KG1 (cell line): ENCODE results near the gene ADH1B.
A peak's percentile ranks its signal among the peaks of the same experiment; 100 is the strongest.
"Not testable (repeated sequence)": the region's sequence is repeated elsewhere in the genome, so short reads cannot be mapped to it uniquely, and the experiment has no call there.

ENCODE experiments used
- DNase-seq: peaks from one replicate; lab custom pipeline; 2025; lab: John Stamatoyannopoulos, UW

Gene ADH1B

DNA sequence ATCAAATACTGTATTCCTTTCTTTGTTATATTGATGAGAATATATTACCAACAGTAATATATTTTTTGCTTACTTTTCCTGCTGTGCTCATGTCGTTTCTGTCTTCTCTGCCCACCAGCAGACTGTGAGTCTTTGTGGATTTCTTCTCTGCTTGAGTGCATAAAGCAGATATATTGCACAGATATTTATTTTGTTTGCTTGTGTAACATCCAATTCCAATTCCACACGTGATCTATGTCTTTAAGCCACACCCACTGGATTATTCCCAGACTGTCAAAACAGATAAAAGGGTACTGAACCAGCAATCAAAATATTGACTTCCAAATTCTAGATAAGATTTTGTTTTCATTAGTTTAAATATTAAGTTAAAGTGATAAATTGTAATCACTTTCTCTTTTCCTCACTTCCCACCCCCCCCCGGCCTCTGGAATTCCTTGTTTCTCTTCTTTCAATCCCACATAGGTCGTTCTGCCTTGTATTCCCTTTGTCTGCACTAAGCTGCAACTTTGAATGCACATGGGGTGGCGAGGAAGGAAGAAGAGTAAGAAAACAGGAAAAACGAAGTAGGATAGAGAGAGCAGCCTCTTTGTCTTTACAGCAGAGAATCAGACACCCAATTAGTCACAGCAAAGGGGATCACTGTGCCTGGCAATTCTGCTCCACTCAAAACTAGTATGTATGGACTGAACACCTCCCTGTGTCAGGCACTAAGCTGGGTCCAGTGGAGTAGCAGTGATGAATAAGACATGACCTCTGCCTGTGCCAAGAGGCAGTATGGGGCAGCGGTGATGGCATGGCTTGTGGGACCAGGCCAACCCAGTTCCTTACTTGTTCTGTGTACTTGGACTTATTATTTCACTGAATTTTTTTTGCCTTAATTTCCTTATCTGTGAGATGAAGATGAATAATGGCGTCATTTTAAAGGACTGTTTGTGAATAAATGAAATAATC is at the start of gene ADH1B:
ADH1B (minus strand) TSS at position 161 of the 951 bp plus-strand sequence; CDS start at position 91, 70 bp downstream.
- no peak for DNase-seq

DNA sequence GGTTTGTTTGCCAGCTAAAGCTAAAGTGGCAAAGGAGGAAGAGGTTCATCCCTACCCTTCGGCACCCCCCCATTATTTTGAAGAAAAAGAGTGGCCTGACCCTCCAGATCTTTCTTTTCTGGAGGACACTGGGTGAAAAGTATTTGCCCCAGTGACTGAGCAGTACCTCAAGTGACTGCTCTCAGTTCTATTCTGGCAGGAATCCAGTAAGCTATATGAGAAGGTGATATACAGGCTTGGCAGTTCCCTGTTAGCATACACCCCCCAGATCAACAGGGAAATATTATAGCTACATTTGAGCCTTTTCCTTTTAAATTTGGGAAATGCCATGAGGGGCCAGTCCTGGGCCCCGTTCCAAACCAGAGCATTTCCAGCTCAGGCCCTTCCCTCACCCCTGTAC is 46.6 kb upstream of the ADH1B start:
- not testable (repeated sequence) for DNase-seq

DNA sequence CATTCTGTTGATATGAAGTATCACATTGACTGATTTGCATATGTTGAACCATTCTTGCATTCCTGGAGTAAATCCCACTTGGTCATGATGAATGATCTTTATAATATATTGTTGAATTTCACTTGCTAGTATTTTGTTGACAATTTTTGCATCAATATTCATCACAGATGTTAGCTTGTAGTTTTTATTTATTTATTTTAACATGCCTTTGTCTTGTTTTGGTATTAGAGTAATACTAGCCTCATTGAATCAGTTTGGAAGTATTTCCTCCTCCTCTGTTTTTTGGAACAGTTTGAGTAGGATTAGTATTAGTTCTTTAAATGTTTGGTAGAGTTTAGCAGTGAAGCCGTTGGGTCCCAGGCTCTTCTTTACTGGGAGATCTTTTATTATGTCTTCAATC is 45.3 kb upstream of the ADH1B start:
- DNase-seq, result no peak

DNA sequence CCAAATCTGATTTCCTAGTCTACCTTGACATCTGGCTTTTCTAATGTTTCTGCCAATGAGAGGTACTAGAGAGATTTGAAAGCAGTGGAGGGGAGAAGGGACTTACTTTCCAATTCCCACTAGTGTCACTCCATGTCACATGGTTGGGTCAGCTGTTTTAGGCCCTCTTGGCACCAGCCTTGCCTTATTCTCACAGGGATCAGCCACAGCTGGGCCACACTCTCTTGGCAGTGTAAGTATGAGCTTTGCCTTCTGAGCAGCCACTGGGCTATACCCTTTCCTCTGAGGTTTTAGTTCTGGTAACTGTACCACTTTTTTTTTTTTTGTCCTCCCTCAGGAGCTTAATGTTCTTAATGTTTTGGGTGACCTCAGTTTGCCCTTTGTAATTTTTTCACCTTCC is 41.6 kb upstream of the ADH1B start:
- DNase-seq, result no peak

DNA sequence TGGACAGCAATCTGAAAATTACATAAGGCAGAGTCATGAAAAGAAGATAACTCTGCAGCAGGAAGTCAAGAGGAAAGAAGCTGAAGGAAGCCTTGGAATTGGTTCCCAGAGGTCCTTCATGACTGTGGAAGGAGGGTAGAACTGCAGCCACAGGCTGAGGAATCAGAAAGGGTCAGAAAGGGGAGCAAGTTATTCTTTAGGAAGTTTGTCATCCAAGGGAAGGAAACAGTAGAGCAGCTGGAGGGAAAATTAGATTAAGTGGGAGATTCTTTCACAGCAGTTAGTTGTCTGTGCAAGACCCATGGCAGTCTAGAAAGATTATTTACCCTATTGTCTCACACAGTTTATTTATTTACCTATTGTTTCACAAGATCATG is 40.7 kb upstream of the ADH1B start:
- DNase-seq, result no peak

DNA sequence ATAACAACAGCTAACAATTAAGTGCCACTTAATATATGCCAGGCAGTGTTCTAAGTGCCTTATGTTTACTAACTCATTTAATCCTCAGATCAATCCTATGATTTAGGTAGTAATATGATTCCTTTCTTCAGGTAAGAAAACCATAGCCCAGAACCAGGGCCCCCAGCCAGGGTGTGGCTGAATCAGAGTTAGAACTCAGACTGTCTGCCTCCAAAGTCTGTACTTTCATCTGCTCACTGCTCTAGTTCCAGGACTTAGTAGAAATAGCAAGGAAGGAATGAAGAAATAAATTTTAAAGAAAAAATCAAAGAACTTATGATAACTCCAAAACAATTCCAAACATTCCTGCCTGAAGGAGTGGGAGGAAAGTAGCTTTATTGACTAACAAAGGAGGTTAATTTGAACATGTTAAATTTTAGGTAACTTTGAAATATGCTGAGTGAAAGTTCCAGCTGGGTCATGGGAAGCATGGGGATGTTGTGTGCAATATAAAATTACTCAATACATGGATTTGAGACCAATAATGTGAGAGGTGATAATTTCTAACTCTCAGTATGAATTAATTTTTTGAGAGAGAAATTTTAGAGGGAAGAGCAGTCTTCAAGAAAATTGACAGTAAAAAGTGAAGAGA is 40.2 kb upstream of the ADH1B start:
- no peak for DNase-seq

DNA sequence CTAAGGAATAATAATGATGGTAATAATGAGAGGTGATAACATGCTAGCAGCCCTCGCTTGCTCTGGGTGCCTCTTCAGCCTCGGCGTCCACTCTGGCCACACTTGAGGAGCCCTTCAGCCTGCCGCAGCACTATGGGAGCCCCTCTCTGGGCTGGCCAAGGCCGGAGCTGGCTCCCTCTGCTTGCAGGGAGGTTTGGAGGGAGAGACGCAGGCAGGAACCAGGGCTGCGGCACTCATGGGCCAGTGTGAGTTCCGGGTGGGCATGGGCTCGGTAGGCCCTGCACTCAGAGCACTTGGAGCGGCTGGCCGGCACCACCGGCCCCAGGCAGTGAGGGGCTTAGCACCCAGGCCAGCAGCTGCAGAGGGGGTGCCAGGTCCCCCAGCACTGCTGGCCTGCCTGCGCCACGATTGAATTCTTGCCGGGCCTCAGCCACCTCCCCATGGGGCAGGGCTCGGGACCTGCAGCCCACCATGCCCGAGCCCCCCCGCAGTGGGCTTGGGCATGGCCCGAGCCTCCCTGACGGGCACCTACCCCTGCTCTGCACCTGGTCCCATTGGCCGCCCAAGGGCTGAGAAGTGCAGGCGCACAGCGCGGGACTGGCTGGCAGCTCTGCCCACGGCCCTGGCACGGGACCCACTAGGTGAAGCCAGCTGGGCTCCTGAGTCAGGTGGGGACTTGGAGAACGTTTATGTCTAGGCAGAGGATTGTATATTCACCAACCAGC is 38.4 kb upstream of the ADH1B start:
- DNase-seq, result no peak

DNA sequence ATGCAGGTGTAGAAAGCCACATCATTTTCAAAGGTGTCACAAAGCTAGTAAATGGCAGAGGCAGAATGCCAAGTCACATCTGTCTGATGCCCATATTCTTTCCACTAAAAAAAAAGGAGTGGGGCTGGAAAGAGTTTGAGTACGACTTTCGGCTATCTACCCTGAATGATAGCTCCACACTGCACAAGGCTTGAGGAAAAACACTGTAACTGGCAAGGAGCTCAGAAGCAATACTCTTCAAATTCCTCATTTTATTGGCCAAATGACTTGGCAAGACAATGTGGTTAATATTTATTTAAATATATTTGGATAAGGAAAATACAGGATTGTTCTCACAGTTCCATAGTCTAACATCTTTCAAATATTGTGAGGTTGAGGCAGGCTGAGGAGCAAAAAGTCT is 36.7 kb upstream of the ADH1B start:
- DNase-seq, result no peak

DNA sequence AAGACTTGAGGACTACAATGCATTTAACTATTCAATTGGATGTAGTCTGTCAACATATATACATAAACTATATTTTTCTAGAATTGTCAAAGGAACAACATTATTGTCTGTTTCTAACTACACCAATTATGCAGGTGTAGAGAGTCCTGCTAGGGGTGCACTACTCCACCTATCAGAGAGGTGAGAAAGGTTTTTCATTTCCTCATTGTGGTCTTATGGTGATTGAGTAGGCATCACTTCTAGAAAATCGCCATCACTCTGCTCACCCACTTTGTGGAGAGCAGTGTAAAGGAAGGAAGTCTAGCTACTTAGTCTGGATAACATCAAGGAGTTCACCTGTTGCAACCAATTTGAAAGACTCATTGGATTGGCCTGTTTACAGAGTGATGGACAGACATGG is 35.8 kb upstream of the ADH1B start:
- DNase-seq, result no peak

DNA sequence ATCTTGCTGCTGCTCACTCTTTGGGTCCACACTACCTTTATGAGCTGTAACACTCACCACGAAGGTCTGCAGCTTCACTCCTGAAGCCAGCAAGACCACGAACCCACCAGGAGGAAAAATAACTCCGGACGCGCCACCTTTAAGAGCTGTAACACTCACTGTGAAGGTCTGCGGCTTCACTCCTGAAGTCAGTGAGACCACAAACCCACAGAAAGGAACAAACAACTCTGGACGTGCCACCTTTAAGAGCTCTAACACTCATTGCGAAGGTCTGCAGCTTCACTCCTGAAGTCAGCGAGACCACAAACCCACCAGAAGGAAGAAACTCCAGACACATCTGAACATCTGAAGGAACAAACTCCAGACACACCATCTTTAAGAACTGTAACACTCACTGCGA is 34.9 kb upstream of the ADH1B start:
- peak; percentile 30 for DNase-seq

DNA sequence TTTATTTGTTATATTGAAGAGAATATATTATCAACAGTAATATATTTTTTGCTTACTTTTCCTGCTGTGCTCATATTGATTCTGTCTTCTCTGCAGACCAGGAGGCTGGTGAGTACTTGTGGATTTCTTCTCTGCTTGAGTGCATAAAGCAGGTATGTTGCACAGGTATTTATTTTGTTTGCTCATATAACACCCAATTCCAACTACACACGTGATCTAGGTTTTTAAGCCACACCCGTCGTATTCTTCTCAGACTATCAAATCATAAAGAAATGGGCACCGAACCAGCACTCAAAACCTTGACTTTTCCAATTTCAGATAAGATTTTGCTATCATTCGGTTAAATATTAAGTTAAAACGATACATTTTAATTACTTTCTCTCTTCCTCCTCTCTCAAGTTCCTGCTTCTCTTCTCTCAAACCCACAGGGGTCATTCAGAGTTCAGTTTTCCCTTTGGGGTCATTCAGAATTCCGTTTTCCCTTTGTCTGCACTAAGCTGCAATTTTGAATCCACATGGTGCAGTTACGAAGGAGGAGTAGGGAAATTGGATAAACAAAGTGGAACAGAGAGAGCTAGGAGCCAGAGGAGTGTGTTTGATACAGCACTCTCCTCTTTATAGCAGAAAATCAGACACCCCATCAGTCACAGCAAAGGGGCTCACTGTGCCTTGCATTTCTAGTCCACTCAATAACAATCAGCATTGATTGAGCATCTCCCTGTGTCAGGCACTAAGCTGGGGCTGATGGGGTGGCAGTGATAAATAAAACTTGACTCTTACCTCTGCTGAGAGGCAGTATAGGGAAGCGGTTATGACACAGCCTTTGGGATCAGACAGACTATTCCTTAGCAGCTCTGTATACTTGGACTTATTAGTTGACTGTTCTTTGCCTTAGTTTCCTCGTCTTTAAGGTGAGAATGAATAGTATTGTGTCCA is 31.7 kb upstream of the ADH1B start, which contains the start of gene ADH1C:
ADH1C (minus strand) TSS at position 145 of the 936 bp plus-strand sequence; CDS start at position 74, 71 bp downstream.
- no peak for DNase-seq

DNA sequence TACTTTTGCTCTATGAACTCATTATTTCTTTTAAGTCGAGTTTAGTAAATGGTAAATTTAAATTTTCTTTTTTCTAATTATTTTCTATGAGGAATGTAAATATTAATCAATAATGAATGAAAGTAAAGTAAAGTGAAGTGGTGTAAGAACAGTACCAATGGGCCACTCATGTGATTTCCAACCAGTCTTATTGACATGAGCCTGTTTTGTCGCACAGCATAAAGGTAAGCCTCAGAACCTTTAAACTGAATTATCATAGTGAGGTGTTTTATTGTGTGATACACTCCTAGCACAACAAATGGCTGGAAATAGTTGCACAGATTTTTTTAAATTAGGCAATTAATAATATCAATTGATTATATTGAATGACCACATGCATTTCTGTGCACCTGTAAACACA is 30.3 kb upstream of the ADH1B start:
- no peak for DNase-seq

DNA sequence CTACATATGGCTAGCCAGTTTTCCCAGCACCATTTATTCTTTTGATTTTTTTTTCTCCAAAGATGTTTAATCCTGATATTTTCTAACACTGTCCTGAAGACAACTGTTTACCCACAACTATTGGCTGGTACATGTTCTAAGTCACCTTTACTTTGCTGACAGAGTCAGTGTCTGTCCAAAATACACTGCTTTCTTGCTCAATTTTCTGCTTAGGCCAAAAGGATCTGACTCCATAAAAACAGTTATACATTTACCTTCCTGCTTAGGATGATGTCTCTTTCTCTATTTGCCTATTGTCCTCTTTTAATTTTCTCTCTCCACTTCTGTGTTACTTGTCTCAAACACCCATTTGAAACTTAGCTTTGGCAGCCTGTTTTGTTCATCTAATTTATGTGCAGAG is 28.1 kb upstream of the ADH1B start:
- DNase-seq, result no peak

DNA sequence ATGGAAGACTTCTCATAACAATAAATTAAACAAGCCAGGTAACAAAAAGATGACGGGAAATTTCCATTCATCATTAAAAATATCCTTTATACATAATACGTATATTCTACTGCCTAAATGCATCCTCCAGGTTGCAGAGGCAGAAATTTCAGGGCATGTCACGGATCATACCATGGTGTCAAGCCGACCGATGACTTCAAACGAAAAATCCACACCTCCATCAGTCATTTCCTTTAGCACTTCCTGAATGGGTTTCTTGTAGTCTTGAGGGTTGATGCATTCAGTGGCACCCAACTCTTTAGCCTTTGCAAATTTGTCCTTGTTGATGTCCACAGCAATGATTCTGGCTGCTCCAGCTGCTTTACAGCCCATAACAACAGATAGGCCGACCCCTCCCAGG is 21.4 kb upstream of the ADH1B start:
- not testable (repeated sequence) for DNase-seq

DNA sequence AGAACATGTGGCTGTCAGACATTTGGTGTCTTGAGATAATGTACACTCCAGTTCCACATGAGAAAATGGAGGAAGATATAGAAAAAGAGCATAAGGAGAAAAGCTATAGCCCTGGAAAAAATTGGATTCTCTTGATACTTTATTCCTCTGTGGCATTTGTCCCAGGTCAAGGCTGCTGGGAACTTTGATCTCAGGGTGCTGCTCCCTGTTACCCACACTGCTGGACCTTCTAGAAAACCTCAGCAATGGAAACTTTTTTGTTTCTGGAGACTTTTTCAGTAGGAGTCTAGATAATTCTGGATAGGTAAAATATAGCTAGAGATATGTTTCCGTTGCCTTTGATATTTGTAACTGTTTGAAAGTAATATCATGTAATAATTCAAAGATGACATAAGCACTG is 20.2 kb upstream of the ADH1B start:
- no peak for DNase-seq

DNA sequence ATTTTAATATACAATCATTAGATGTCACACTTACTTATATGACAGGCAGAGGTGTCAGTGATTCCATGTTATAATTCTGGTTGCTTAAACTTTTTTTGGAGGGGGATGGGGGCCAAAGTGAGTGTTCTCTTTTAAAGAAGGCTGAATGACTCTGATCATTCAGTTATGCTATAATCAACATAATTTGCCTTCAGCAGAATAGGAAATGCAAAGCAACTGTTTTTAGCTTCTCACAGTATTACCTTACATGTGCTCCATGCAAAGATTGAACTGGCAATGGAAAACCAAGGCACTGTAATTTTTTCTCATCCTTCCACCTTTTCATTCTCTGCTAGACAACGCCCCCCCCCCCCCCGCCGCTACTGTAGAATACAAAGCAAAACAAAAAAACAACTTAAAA is 18.0 kb upstream of the ADH1B start:
- no peak for DNase-seq

DNA sequence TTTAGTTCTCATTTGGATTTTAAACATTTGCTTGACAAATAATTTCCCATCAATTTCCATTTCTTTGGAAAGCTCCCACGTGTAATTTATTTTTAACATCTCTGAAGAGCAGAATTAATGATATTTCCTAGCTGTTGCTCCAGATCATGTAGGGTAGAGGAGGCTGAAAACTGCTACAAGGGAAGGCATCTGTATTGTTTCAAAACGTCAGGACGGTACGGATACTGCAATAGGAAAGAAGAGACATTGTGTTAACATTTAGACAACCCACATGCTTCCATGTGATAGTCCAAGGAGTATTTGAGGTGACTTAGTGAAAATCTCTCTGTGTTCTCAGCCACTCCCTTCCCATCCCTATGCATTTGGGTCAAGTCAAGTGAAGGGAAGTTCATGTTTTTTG is 15.4 kb upstream of the ADH1B start:
- DNase-seq, result no peak

DNA sequence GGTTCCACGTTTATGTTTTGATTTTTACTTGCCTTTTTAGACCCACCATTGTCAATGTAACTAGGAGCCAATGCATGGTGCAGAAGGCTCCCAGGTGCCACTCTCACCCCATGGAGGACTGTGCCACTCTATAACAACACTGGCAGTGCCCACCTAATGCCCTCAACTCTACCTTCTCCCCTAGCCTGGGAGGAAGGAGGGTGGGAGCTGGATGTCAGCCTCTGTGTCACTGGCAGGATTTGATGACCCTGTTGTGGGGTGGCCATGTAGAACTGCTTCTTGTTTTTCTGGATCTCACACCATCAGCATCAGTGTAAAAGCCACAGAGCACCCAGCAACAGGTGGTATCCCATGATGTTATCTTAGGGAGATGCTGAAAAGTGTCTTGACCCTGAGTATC is 13.7 kb upstream of the ADH1B start:
- no peak for DNase-seq

DNA sequence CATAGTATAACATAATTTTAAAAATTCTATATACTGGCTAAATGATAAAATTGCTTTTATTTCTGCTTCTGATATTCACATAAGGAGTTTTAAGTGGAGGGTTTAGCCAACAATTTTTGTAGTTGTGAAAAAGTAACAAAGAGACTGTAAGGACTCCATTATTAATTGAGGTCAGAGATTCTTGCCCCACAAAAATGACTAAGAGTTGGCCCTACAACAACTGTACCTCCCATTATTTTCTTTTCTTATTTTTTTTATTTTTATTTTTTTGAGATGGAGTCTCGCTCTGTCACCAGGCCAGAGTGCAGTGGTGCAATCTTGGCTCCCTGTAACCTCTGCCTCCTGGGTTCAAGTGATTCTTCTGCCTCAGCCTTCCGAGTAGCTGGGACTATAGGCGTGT is 9.4 kb upstream of the ADH1B start:
- DNase-seq, result no peak

DNA sequence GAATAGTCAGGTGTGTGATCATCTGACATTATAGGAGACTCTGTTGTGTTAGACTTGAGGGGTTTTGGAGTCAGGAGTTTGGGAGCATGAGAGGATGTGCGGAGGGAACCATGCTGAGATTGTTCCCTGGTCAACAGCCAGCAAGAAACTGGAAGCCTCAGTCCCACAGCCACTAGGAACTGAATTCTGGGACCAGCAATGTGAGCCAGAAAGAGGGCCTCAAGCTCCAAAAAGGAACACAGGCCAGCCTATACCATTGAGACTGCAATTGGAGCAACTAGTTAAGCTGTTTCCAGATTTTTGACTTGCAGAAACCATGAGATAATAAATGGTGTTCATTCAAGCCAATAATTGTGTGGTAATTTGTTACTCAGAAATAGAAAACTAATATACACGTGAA is 8.7 kb upstream of the ADH1B start:
- no peak for DNase-seq

DNA sequence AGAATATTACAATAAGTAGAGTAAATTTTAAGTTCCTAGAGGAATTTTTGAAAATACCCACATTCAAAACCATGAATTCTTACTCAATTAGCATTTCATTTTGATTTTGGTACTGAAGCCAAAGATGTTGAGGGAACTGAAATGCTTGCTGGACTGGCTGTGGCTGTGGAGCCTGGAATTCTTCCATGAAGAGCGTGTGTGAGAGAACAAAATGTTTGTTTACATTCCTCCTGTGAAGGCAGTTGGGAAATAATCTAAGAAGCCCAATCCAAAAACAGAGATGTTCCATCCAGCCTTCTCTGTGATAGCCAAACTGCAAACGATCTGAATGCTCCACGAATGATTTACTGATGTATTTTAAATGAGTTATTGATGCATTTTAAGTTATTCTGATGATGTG is 3.8 kb upstream of the ADH1B start:
- DNase-seq, result no peak

DNA sequence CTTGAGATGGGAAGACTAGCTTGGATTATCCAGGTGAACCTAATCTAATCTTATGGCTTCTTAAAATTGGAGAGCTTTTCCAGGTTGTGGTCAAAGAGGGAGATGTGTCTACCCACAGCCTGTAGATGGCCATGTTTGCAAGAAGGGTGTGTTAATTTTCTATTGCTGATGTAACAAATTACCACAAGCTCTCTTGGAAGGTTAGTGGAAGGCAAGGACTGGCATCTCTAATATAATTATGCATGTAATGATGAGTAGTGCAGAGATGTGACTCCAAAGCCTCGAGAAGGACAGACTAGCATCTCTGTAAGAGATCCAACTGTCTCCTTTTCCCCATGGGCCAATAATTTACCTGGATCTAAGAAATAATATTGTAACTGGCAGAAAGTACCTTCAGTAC is 3.2 kb upstream of the ADH1B start:
- no peak for DNase-seq
